Measurements from ENCODE around the gene POLN. TPM values are rescaled to one million over a fixed set of nuclear protein-coding genes. Genes with fewer than 3 reads are reported as not detected.

The POLN gene
- polyA plus RNA-seq, 4 donors, result 1.4 to 5.4 (median 3.6) TPM

- no peak for DNase-seq (ENCODE audit: low read depth in 4 of 4, low spot score in 2 of 4)
Measured at GRCh38 chr4:2126309-2127043, 115.4 kb downstream of the POLN start.

GRCh38 chr4:2125831-2126230, 116.1 kb downstream of the POLN start:
- DNase-seq (ENCODE audit: low read depth in 4 of 4, low spot score in 2 of 4), result no peak

- DNase-seq (ENCODE audit: low read depth in 4 of 4, low spot score in 2 of 4), result no peak
Measured at GRCh38 chr4:2125023-2125422, 116.9 kb downstream of the POLN start.

- DNase-seq (ENCODE audit: low read depth in 4 of 4, low spot score in 2 of 4), result no peak
Measured at GRCh38 chr4:2116687-2117400, 125.1 kb downstream of the POLN start.

GRCh38 chr4:2105559-2105958, 136.4 kb downstream of the POLN start:
- no peak for DNase-seq (ENCODE audit: low read depth in 4 of 4, low spot score in 2 of 4)

- no peak for DNase-seq (ENCODE audit: low read depth in 4 of 4, low spot score in 2 of 4)
Measured at GRCh38 chr4:2104556-2105345, 137.2 kb downstream of the POLN start.

GRCh38 chr4:2103843-2104547, 137.9 kb downstream of the POLN start:
- no peak for DNase-seq (ENCODE audit: low read depth in 4 of 4, low spot score in 2 of 4)

GRCh38 chr4:2103127-2103842, 138.6 kb downstream of the POLN start:
- no peak for DNase-seq (ENCODE audit: low read depth in 4 of 4, low spot score in 2 of 4)

- no peak for DNase-seq (ENCODE audit: low read depth in 4 of 4, low spot score in 2 of 4)
Measured at GRCh38 chr4:2102045-2102883, 139.7 kb downstream of the POLN start.

- DNase-seq (ENCODE audit: low read depth in 4 of 4, low spot score in 2 of 4), result no peak
Measured at GRCh38 chr4:2101346-2102044, 140.4 kb downstream of the POLN start.

- DNase-seq (ENCODE audit: low read depth in 4 of 4, low spot score in 2 of 4), result no peak
Measured at GRCh38 chr4:2096073-2096609, 145.8 kb downstream of the POLN start.

GRCh38 chr4:2095236-2096072, 146.5 kb downstream of the POLN start:
- DNase-seq (ENCODE audit: low read depth in 4 of 4, low spot score in 2 of 4), result no peak

GRCh38 chr4:2094545-2094944, 147.4 kb downstream of the POLN start:
- no peak for DNase-seq (ENCODE audit: low read depth in 4 of 4, low spot score in 2 of 4)

GRCh38 chr4:2093265-2093664, 148.7 kb downstream of the POLN start:
- DNase-seq (ENCODE audit: low read depth in 4 of 4, low spot score in 2 of 4), result no peak

GRCh38 chr4:2092669-2093053, 149.3 kb downstream of the POLN start:
- no peak for DNase-seq (ENCODE audit: low read depth in 4 of 4, low spot score in 2 of 4)

GRCh38 chr4:2091990-2092668, 149.8 kb downstream of the POLN start:
- DNase-seq (ENCODE audit: low read depth in 4 of 4, low spot score in 2 of 4), result no peak

- DNase-seq (ENCODE audit: low read depth in 4 of 4, low spot score in 2 of 4), result no peak
Measured at GRCh38 chr4:2090642-2091041, 151.3 kb downstream of the POLN start.
